ENCODE measurements around the gene QRICH1.

QRICH1 gene

DNA sequence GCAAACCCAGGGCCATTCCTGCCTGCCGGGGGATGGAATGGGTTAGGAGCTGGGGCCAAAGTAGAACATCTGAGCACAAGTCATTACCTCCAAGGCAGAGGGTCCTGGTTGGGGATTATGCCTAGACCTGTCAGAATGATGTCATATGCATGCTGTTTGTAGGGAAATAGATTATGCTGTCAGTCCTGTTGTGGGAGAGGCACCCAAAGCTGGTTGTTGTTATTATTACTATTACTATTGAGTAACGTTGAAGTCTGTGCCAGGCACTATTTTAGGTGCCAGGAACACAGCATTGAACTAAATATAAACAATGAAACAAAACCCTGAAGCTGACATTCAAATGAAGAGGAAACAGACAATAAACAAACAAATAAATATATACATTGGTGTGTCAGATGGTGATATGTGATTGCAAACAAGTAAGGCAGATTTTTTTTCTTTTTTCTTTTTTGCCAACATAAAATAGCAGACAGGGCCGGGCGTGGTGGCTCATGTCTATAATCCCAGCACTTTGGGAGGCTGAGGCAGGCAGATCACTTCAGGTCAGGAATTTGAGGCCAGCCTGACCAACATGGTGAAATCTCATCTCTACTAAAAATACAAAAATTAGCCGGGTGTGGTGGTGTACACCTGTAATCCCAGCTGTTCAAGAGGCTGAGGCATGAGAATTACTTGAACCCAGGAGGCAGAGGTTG lies 101.9 kb downstream of the QRICH1 start:
- peak overlapping the region; percentile 76 for H3K4me2 ChIP-seq (ENCODE audit: low read depth, low read length, poor library complexity, severe bottlenecking)
- H3K27ac ChIP-seq (ENCODE audit: low read depth, low read length): peak overlapping the region; percentile 65
- peak overlapping the region; percentile 60 for H3K4me3 ChIP-seq (ENCODE audit: insufficient read depth, low read length, poor library complexity, severe bottlenecking)
- no peaks in the 10 kb centered on the region for H3K9me3 ChIP-seq (ENCODE audit: insufficient read depth, low read length)
- no peak for TF ChIP-seq EZH2phosphoT487 (conservative IDR thresholded peaks at IDR 0.05; ENCODE audit: low read length)
- TF ChIP-seq CTCF (IDR thresholded peaks at IDR 0.05; ENCODE audit: insufficient read depth, low read length, poor library complexity, severe bottlenecking): no peak
- 0 out of 2 replicates have a peak, but pooled peaks cover under 1% of the 10 kb centered on the region for H3F3A ChIP-seq (ENCODE audit: insufficient read depth)
- H3K9me2 ChIP-seq (replicated peaks; ENCODE audit: insufficient read depth, low read length): no peaks in the 10 kb centered on the region
- no peaks in the 10 kb centered on the region for H4K20me1 ChIP-seq (ENCODE audit: low read depth, low read length)
- H3K27me3 ChIP-seq (ENCODE audit: low read length): no peaks in the 10 kb centered on the region
- peaks cover 20% of the 10 kb centered on the region for H3K79me2 ChIP-seq (ENCODE audit: insufficient read depth, low read length)
- peak overlapping the region; percentile 70 for H3K9ac ChIP-seq (ENCODE audit: low read length)
- no peak overlapping the region for H2AFZ ChIP-seq (ENCODE audit: low read depth, low read length, severe bottlenecking)
- no peaks in the 10 kb centered on the region for H3K36me3 ChIP-seq (ENCODE audit: low read length)

GRCh38 chr3:48990636-48991469 lies 103.0 kb downstream of the QRICH1 start:
- Histone ChIP-seq H3K36me3 (ENCODE audit: low read length) (no peaks in the 10 kb centered on the region), H3K4me2 (ENCODE audit: low read depth, low read length, poor library complexity, severe bottlenecking) (peak overlapping the region; percentile 76), H3F3A (ENCODE audit: insufficient read depth) (peaks cover 6% of the 10 kb centered on the region; the same call in 1 of the 2 replicates), H3K9me3 (ENCODE audit: insufficient read depth, low read length) (no peaks in the 10 kb centered on the region), H3K27ac (ENCODE audit: low read depth, low read length) (peak overlapping the region; percentile 65), H3K27me3 (ENCODE audit: low read length) (no peaks in the 10 kb centered on the region), H2AFZ (ENCODE audit: low read depth, low read length, severe bottlenecking) (peak overlapping the region; percentile 64), H4K20me1 (ENCODE audit: low read depth, low read length) (no peaks in the 10 kb centered on the region), H3K9ac (ENCODE audit: low read length) (peak overlapping the region; percentile 70), H3K79me2 (ENCODE audit: insufficient read depth, low read length) (peaks cover 20% of the 10 kb centered on the region), H3K4me3 (ENCODE audit: insufficient read depth, low read length, poor library complexity, severe bottlenecking) (peak overlapping the region; percentile 60), H3K9me2 (replicated peaks; ENCODE audit: insufficient read depth, low read length) (no peaks in the 10 kb centered on the region)
- TF ChIP-seq EZH2phosphoT487 (conservative IDR thresholded peaks at IDR 0.05; ENCODE audit: low read length): no peak

GRCh38 chr3:48989796-48990635 lies 103.9 kb downstream of the QRICH1 start, which contains the start of gene P4HTM:
Gene P4HTM, plus strand, starts transcription at chr3:48990241. Its CDS starts 16 bp downstream, at chr3:48990257.
- H3K9ac ChIP-seq (ENCODE audit: low read length): peak within 1 kb of the TSS; percentile 70
- H3K4me3 ChIP-seq (ENCODE audit: insufficient read depth, low read length, poor library complexity, severe bottlenecking): peak within 1 kb of the TSS; percentile 60
- no peaks in the 10 kb centered on the region for H3K9me3 ChIP-seq (ENCODE audit: insufficient read depth, low read length)
- H3K79me2 ChIP-seq (ENCODE audit: insufficient read depth, low read length): peaks cover 20% of the 10 kb centered on the region
- no peaks in the 10 kb centered on the region for H4K20me1 ChIP-seq (ENCODE audit: low read depth, low read length)
- peak within 1 kb of the TSS; percentile 65 for H3K27ac ChIP-seq (ENCODE audit: low read depth, low read length)
- TF ChIP-seq EZH2phosphoT487 (conservative IDR thresholded peaks at IDR 0.05; ENCODE audit: low read length) (no peak), CTCF (IDR thresholded peaks at IDR 0.05; ENCODE audit: insufficient read depth, low read length, poor library complexity, severe bottlenecking) (peak; percentile 15)
- no peaks in the 10 kb centered on the region for H3K9me2 ChIP-seq (replicated peaks; ENCODE audit: insufficient read depth, low read length)
- H3K4me2 ChIP-seq (ENCODE audit: low read depth, low read length, poor library complexity, severe bottlenecking): peak within 1 kb of the TSS; percentile 76
- no peaks in the 10 kb centered on the region for H3K27me3 ChIP-seq (ENCODE audit: low read length)
- no peaks in the 10 kb centered on the region for H3K36me3 ChIP-seq (ENCODE audit: low read length)
- peaks cover 9% of the 10 kb centered on the region; the same call in 1 of the 2 replicates for H3F3A ChIP-seq (ENCODE audit: insufficient read depth)
- peak within 1 kb of the TSS; percentile 64 for H2AFZ ChIP-seq (ENCODE audit: low read depth, low read length, severe bottlenecking)

Data from SU-DHL-6 (cell line).